Activated CD8-positive, alpha-beta T cell treated with anti-CD3 and anti-CD28 coated beads for 36 hours (primary cell): ENCODE data around the gene SIGLEC12. TPM values are rescaled to one million over a fixed set of nuclear protein-coding genes. Genes with fewer than 3 reads are reported as not detected.
A peak's percentile ranks its signal among the peaks of the same experiment; 100 is the strongest.

Experiments
- ATAC-seq: fragments of 200-7000 bp; cut with Tn5 transposase; one replicate; pipeline ENCODE4 v1.10.0; 2021; ENCODE audit warnings: mild to moderate bottlenecking, moderate library complexity
- CTCF ChIA-PET: fragments of 350-600 bp; sonication (Branson Sonifier 250); formaldehyde crosslinking; loops from one replicate; lab custom pipeline; 2021; ENCODE audit warnings: antibody characterized with exemption; lab: Charles Lee
- POLR2A ChIA-PET: fragments of 350-600 bp; sonication (Branson Sonifier 250); formaldehyde crosslinking; loops from one replicate; lab custom pipeline; 2021; ENCODE audit warnings: antibody characterized with exemption; lab: Charles Lee
- DNase-seq: peaks from one replicate; pipeline ENCODE4 v3.0.0-alpha.2; 2020
- H3K27ac Mint-ChIP-seq: one replicate; pipeline ENCODE4 v1.8.0; 2021; ENCODE audit warnings: mild to moderate bottlenecking, mixed read lengths
- H3K27me3 Mint-ChIP-seq: one replicate; pipeline ENCODE4 v1.8.0; 2021; ENCODE audit warnings: mixed read lengths
- H3K36me3 Mint-ChIP-seq: one replicate; pipeline ENCODE4 v1.8.0; 2021; ENCODE audit warnings: low read depth, mixed read lengths
- H3K4me1 Mint-ChIP-seq: one replicate; pipeline ENCODE4 v1.8.0; 2021; ENCODE audit warnings: low read depth, mixed read lengths
- H3K4me3 Mint-ChIP-seq: one replicate; pipeline ENCODE4 v1.8.0; 2021; ENCODE audit warnings: mild to moderate bottlenecking, moderate library complexity, mixed read lengths
- H3K9me3 Mint-ChIP-seq: one replicate; pipeline ENCODE4 v1.8.0; 2021; ENCODE audit warnings: mixed read lengths
- CTCF ChIP-seq: fragments of 200-600 bp; IDR thresholded peaks from one replicate; pipeline ENCODE4 v1.8.0; 2022; ENCODE audit warnings: antibody characterized with exemption, mild to moderate bottlenecking
- intact Hi-C: fragments of 100-400 bp; cut with micrococcal nuclease; formaldehyde crosslinking; loops from one replicate; pipeline ENCODE4 v1.10.0; 2022
- total RNA-seq, 2 experiments: library from RNA; stranded (reverse); gene quantifications; one replicate each; pipeline ENCODE4 v1.2.3, GENCODE V29; 2021

Gene SIGLEC12
- total RNA-seq, 2 experiments from 2014 or later = 0.34 to 0.43 TPM

DNA sequence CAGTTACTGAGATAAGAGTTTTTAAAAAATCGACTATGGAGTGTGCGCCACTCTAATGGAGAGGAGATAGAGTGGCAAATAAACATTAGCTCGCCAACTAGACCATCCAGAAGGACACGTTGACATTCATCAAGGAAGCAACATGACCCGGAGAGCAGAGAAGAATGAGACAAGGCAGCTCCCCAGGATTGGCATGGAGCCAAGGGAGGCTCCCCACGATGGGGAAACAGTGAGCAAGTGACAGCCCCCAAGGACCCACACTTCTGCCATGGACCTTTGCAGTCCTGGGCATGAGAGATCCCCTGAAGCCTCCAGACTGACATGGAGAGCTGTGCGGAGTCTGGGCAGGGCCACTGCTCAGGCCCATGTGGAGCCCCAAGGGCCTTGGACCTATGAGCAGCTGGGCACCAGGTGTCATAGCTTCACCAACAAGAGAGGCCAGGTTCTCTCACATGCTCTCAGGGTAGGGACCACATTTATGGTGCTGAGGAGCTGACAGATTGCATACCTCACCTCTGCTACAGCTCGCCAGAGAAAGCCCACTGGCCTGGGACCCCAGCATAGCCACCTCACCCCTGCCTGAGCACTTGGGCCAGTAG lies 23.2 kb upstream of the SIGLEC12 start:
- no peaks in the 10 kb centered on the region for H3K9me3 Mint-ChIP-seq
- POLR2A ChIA-PET = no interaction called here
- no peaks in the 10 kb centered on the region for H3K36me3 Mint-ChIP-seq
- no peak overlapping the region for H3K4me3 Mint-ChIP-seq
- intact Hi-C loops = no loop called here
- DNase-seq = no peak
- no peak overlapping the region for H3K27ac Mint-ChIP-seq
- no peak for TF ChIP-seq CTCF
- no peaks in the 10 kb centered on the region for H3K4me1 Mint-ChIP-seq
- CTCF ChIA-PET = no interaction called here
- no peak for ATAC-seq
- peaks cover 32% of the 10 kb centered on the region for H3K27me3 Mint-ChIP-seq

- TF ChIP-seq CTCF = no peak
- DNase-seq (no peak), ATAC-seq (no peak)
- POLR2A ChIA-PET = no interaction called here
- Mint-ChIP-seq H3K4me3 (no peak overlapping the region), H3K36me3 (no peaks in the 10 kb centered on the region), H3K27me3 (peaks cover 26% of the 10 kb centered on the region), H3K27ac (no peak overlapping the region), H3K4me1 (no peaks in the 10 kb centered on the region), H3K9me3 (peaks cover 2% of the 10 kb centered on the region)
- CTCF ChIA-PET = interaction anchor here (0.6 to 1.1 kb wide), 2 partner anchors 49 to 135 kb away, joined by 3 to 6 read pairs; no protein-coding TSS in a partner anchor
- intact Hi-C loops = no loop called here
These were observed 20.2 kb upstream of the SIGLEC12 start for GRCh38 chr19:51521781-51522180.

GRCh38 chr19:51521357-51521756 lies 19.8 kb upstream of the SIGLEC12 start:
- no peaks in the 10 kb centered on the region for H3K36me3 Mint-ChIP-seq
- intact Hi-C loops = no loop called here
- CTCF ChIA-PET = interaction anchor here (1.1 kb wide), 1 partner anchor 49 kb away, joined by 6 read pairs; no protein-coding TSS in a partner anchor
- H3K4me3 Mint-ChIP-seq = no peak overlapping the region
- ATAC-seq = no peak
- peaks cover 2% of the 10 kb centered on the region for H3K9me3 Mint-ChIP-seq
- no peak for DNase-seq
- H3K27ac Mint-ChIP-seq = no peak overlapping the region
- no peaks in the 10 kb centered on the region for H3K4me1 Mint-ChIP-seq
- H3K27me3 Mint-ChIP-seq = peaks cover 26% of the 10 kb centered on the region
- POLR2A ChIA-PET = no interaction called here
- no peak for TF ChIP-seq CTCF

DNA sequence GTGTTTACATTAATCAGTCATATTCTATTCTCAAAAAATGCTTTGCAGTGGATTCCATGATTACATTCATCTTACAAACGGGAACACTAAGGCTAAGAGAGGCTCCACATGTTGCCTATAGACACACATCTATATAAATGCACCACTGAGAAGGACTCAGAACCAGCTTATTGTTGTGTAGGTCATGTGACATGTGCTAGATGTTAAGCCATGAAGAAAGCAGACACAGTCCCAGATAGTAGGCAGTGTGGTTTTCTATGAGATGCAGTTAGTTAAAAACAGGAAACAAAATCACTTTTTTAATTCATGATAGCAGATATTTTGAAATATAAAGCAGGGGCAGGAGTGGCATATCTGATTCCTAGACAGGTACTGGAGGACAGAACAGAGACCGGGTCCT lies 19.1 kb upstream of the SIGLEC12 start:
- no peak overlapping the region for H3K27ac Mint-ChIP-seq
- POLR2A ChIA-PET = no interaction called here
- H3K36me3 Mint-ChIP-seq = no peaks in the 10 kb centered on the region
- DNase-seq (no peak), ATAC-seq (no peak)
- no peak overlapping the region for H3K4me3 Mint-ChIP-seq
- peaks cover 24% of the 10 kb centered on the region for H3K27me3 Mint-ChIP-seq
- CTCF ChIA-PET = interaction anchor here (1.3 kb wide), 1 partner anchor 48 kb away, joined by 4 read pairs; no protein-coding TSS in a partner anchor
- TF ChIP-seq CTCF = no peak
- no peaks in the 10 kb centered on the region for H3K4me1 Mint-ChIP-seq
- H3K9me3 Mint-ChIP-seq = peaks cover 2% of the 10 kb centered on the region
- intact Hi-C loops = no loop called here

GRCh38 chr19:51514866-51515481 lies 13.4 kb upstream of the SIGLEC12 start:
- Mint-ChIP-seq H3K36me3 (no peaks in the 10 kb centered on the region), H3K4me1 (peaks cover 6% of the 10 kb centered on the region), H3K27ac (no peak overlapping the region), H3K4me3 (no peak overlapping the region), H3K27me3 (peaks cover 17% of the 10 kb centered on the region), H3K9me3 (peaks cover 2% of the 10 kb centered on the region)
- POLR2A ChIA-PET = interaction anchor here (0.7 to 1.4 kb wide), 2 partner anchors 48 to 74 kb away, joined by 3 to 4 read pairs; no protein-coding TSS in a partner anchor
- intact Hi-C loops = loop anchor here (2.0 to 5.0 kb wide), 2 partner anchors 43 to 92 kb away; no protein-coding TSS in a partner anchor
- peak; percentile 80 for TF ChIP-seq CTCF
- ATAC-seq (peak; percentile 53), DNase-seq (peak; percentile 32)
- CTCF ChIA-PET = interaction anchor here (0.6 to 5.1 kb wide), 55 partner anchors 10 to 359 kb away, joined by 3 to 114 read pairs (median 4); partner anchors contain the start of gene SIGLEC10
